GM21381 (cell line): ENCODE measurements around the gene MYL10.

ENCODE experiments used
- ATAC-seq: cut with Tn5 transposase; IDR thresholded peaks from one replicate; pipeline ENCODE4 v1.9.1; 2021; ENCODE audit warnings: mild to moderate bottlenecking, moderate library complexity; ENCODE audit not compliant: unreplicated experiment

Gene MYL10

DNA sequence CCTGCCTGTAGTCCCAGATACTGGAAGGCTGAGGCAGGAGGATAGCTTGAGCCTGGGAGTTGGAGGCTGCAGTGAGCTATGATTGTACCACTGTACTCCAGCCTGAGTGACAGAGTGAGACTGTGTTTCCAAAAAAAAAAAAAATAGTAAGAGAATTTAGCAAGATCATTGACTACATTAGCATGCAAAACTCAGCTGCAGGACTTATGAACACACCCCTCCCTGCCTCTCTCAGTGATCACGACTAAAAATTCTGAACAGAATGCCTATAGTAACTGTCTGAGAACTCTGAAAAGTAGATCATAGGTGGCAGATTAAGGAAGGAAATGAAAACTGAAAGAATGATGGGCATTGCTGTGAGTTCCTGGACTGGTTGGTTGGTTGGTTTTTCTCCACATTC lies 50.5 kb downstream of the MYL10 start:
- ATAC-seq: no peak

DNA sequence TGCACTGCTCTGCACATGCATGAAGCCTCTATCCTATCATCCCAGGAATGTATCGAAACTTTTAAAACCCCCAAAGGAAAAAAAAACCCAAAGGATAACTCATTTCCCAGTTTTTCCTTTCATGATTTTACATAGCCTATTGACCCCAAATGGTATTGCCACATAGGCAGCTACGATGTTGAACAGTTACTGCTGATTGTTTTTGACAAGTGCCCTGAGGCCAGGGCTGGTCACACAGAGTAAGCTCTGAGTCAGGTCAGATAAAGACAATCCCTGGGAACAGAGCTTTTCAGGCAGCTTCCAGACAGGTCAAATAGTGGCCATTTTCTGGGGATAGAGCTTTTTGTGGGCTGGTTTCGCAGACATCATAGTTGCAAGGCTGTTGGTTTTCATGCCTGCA lies 52.1 kb downstream of the MYL10 start:
- no peak for ATAC-seq

DNA sequence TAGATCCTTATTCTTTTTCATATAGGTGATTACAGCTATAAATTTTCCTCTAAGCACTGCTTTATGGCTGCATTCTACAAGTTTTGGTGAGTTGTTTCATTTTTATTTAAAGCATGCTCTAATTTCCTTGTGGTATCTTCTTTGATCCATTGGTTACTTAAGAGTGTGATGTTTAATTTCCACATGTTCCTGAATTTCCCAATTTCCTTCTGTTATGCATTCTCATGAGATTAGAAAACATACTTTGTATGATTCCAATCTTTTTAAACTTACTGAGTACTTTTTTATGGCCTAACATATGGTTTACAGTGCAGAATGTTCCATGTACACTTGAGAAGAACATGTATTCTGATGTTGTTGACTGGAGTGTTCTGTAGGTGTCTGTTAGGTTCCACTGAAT lies 53.4 kb downstream of the MYL10 start:
- no peak for ATAC-seq

DNA sequence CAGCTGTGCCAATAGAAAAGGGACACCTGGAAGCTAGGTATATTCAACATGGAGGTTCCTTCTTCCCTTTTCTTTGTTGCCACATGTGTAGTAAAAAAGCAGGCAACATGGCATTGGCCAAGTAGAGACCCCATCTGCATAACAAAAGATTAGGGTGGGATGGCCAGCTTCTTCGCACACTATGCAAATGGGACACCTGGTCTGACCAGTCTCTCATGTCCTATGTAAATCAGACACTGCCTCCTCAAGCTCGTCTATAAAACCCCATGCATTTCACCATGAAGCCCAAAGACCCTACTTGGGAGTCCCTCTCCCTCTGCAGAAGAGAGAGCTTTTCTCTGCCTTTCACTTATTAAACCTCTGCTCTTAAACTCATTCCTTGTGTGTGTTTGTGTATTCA lies 53.9 kb downstream of the MYL10 start:
- ATAC-seq: no peak

DNA sequence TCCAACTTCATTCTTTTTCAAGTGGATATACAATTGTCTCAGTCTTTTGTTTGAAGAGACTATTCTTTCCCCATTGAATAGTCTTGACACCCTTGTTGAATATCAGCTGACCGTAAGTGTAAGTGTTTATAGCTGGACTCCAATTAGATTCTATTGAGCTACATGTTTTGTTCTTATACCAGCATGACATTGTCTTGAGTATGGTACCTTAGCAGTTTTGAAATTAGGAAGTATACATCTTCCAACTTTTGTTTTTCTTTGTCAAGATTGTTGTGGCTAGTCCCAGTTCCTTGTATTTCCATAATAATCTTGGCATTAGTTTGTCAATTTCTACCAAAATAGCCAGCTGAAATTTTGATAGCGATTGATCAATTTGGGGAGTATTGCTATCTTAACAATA lies 56.9 kb downstream of the MYL10 start:
- no peak for ATAC-seq

DNA sequence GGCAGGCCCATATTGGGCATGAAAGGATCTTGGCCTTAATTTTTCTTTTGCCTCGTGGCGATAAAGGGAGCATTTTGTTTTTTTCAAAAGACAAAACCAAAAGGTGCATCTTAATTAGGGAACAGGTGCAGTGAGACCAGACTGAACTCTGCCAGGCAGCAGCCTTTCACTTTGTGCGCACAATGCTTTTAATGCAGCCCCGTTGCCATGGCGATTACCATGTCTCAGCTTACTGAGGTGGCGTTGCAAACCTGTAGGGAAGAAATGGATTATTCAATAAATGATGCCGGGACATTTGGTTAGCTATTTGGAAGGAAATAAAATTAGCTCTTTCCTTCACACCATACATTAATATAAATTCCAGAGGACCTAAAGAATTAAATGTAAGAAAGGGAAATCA lies 61.9 kb downstream of the MYL10 start:
- ATAC-seq: no peak

DNA sequence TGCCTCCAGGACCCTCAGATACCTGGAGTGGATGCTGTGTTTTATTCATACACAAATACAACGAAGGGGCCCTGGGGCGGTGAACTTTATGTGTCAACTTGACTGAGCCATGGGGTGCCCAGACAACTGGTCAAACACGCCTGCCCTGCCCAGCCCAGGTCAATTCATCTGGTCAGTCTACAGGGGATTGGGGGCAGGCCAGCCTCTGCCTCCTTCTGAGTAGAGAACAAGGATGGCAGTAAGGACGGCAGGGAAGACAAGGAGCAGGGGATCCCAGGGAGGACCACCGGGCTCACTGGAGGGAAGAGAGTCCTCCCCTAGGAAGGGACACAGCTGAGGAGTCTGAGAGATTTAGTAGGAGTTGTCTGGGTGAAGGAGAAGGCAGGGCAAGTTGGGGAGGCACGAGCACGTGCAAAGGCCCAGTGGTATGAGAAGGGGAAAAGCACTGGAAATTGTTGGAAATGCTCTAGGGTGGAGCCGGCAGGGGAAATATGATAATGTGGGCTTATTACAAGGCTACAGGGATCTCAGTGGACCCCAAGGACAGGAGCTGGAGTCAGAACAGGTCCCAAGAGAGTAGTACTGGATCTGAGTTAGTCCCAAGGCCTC lies 63.4 kb downstream of the MYL10 start:
- no peak for ATAC-seq

DNA sequence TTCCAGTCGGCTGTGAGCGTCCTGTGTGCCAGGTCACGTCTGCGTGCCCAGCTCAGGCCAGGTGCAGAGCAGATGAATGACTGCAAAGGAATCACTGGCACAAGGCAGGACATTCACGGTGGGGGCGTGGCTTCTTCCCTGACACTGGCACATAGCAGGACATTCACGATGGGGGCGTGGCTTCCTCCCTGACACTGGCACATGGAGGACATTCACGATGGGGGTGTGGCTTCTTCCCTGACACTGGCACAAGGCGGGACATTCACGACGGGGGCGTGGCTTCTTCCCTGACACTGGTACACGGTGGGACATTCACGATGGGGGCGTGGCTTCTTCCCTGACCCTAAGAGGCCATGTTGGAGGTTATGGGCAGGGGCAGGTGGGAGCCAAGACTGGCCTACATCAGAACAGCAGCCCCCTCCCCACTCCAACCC lies 64.3 kb downstream of the MYL10 start:
- ATAC-seq: no peak

DNA sequence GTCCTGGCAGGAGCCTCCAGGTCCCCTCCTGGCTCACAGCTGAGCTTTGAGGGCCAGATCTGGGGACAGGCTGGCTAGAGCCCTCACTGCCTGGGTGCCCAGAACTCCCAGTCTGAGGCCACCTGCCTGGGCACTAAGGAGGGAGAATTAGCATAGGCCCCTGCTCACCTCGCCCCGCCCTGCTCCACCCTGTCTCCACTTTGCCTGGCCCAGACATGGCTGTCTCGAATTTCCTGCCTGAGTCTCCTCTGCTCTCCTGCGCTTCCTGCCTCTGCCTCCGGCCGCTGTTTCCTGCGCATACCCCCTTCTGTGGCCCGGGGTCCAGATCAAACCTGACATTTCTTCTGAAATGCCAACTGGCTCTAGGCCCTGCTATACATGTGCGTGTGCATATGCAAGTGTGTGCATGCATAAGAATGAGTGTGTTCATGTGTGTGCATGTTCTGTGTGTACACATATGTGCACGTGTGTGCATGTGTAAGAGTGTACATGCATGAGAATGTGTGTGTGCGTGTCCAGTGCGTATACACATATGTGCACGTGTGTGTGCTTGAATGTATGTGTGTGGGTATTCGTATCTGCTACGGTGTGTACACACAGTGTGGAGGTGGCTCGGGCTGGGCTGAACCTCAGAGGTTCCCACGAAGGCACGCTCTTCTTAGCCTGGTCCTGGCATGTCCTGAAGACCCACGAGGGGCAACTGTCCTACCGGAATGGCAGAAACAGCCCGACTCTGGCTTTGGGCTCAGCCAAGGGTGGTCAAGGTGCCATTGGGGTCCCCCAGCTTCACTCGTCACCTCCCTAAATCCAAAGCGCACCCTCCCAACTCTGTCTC lies 64.9 kb downstream of the MYL10 start:
- ATAC-seq: no peak
